HG03432 (cell line): ENCODE measurements around the gene LMBR1L.

Experiments used
- ATAC-seq: cut with Tn5 transposase; IDR thresholded peaks from one replicate; pipeline ENCODE4 v1.9.1; 2021; ENCODE audit warnings: mild to moderate bottlenecking, moderate library complexity; ENCODE audit not compliant: unreplicated experiment

The LMBR1L gene

GRCh38 chr12:49054524-49054923 lies 56.1 kb downstream of the LMBR1L start:
- no peak for ATAC-seq

GRCh38 chr12:49054096-49054495 lies 56.6 kb downstream of the LMBR1L start:
- no peak for ATAC-seq

GRCh38 chr12:49052451-49053208 lies 58.0 kb downstream of the LMBR1L start:
- no peak for ATAC-seq

GRCh38 chr12:49051777-49052438 lies 58.7 kb downstream of the LMBR1L start:
- no peak for ATAC-seq

- no peak for ATAC-seq
Measured at GRCh38 chr12:49051373-49051764, 59.3 kb downstream of the LMBR1L start.

GRCh38 chr12:49050507-49051372 lies 59.9 kb downstream of the LMBR1L start:
- ATAC-seq = no peak

- ATAC-seq = no peak
Measured at GRCh38 chr12:49049566-49050224, 61.0 kb downstream of the LMBR1L start.

- no peak for ATAC-seq
Measured at GRCh38 chr12:49048953-49049352, 61.7 kb downstream of the LMBR1L start.
